Measurements from ENCODE around the gene CHRM2.

The CHRM2 gene

GRCh38 chr7:136865236-136865635, 3.2 kb upstream of the CHRM2 start:
- in situ Hi-C loops (cut with HindIII; ENCODE audit: low sequenced_read_pairs): no loop called here
- DNase-seq (ENCODE audit: low read depth, low spot score): no peak
- no peak overlapping the region for H3K4me3 ChIP-seq (ENCODE audit: low read depth, low read length)
- no peak for TF ChIP-seq CTCF (IDR thresholded peaks at IDR 0.05; ENCODE audit: low read depth, low read length)

- no peak for TF ChIP-seq CTCF (IDR thresholded peaks at IDR 0.05; ENCODE audit: low read depth, low read length)
- H3K4me3 ChIP-seq (ENCODE audit: low read depth, low read length): no peak overlapping the region
- DNase-seq (ENCODE audit: low read depth, low spot score): no peak
- in situ Hi-C loops (cut with HindIII; ENCODE audit: low sequenced_read_pairs): no loop called here
Observed at GRCh38 chr7:136865777-136866176, 2.7 kb upstream of the CHRM2 start.

- DNase-seq (ENCODE audit: low read depth, low spot score): peak; percentile 41
- no peak for TF ChIP-seq CTCF (IDR thresholded peaks at IDR 0.05; ENCODE audit: low read depth, low read length)
- peak overlapping the region; percentile 58 for H3K4me3 ChIP-seq (ENCODE audit: low read depth, low read length)
- in situ Hi-C loops (cut with HindIII; ENCODE audit: low sequenced_read_pairs): no loop called here
Observed at GRCh38 chr7:136869001-136869961, 829 bp downstream of the CHRM2 start.

GRCh38 chr7:136869991-136870865, 1.8 kb downstream of the CHRM2 start:
- no peak for TF ChIP-seq CTCF (IDR thresholded peaks at IDR 0.05; ENCODE audit: low read depth, low read length)
- in situ Hi-C loops (cut with HindIII; ENCODE audit: low sequenced_read_pairs): no loop called here
- DNase-seq (ENCODE audit: low read depth, low spot score): peak; percentile 30
- peak overlapping the region; percentile 58 for H3K4me3 ChIP-seq (ENCODE audit: low read depth, low read length)

GRCh38 chr7:136870866-136871487, 2.5 kb downstream of the CHRM2 start:
- peak overlapping the region; percentile 58 for H3K4me3 ChIP-seq (ENCODE audit: low read depth, low read length)
- in situ Hi-C loops (cut with HindIII; ENCODE audit: low sequenced_read_pairs): no loop called here
- TF ChIP-seq CTCF (IDR thresholded peaks at IDR 0.05; ENCODE audit: low read depth, low read length): no peak
- peak; percentile 7 for DNase-seq (ENCODE audit: low read depth, low spot score)

- TF ChIP-seq CTCF (IDR thresholded peaks at IDR 0.05; ENCODE audit: low read depth, low read length): peak; percentile 59
- no peak overlapping the region for H3K4me3 ChIP-seq (ENCODE audit: low read depth, low read length)
- in situ Hi-C loops (cut with HindIII; ENCODE audit: low sequenced_read_pairs): no loop called here
- DNase-seq (ENCODE audit: low read depth, low spot score): peak; percentile 36
Observed at GRCh38 chr7:136874393-136875032, 6.1 kb downstream of the CHRM2 start.
